ENCODE data around the gene CADPS.

The CADPS gene

GRCh38 chr3:62678841-62679240 lies 196.4 kb downstream of the CADPS start:
- no peak for DNase-seq

GRCh38 chr3:62677926-62678325 lies 197.3 kb downstream of the CADPS start:
- DNase-seq: no peak

- DNase-seq: no peak
Observed at GRCh38 chr3:62676689-62677271, 198.4 kb downstream of the CADPS start.

- no peak for DNase-seq
Observed at GRCh38 chr3:62675492-62675891, 199.7 kb downstream of the CADPS start.

- no peak for DNase-seq
Observed at GRCh38 chr3:62672988-62673313, 202.3 kb downstream of the CADPS start.

GRCh38 chr3:62672270-62672987 lies 202.8 kb downstream of the CADPS start:
- no peak for DNase-seq

GRCh38 chr3:62670351-62670750 lies 204.9 kb downstream of the CADPS start:
- no peak for DNase-seq

- DNase-seq: no peak
Observed at GRCh38 chr3:62669161-62669560, 206.1 kb downstream of the CADPS start.

GRCh38 chr3:62667714-62668113 lies 207.5 kb downstream of the CADPS start:
- DNase-seq: no peak

GRCh38 chr3:62665627-62666437 lies 209.4 kb downstream of the CADPS start:
- peak; percentile 39 to 55 for DNase-seq

- no peak for DNase-seq
Observed at GRCh38 chr3:62662677-62663076, 212.5 kb downstream of the CADPS start.

- no peak for DNase-seq
Observed at GRCh38 chr3:62659660-62660059, 215.6 kb downstream of the CADPS start.

GRCh38 chr3:62655691-62656063 lies 219.5 kb downstream of the CADPS start:
- no peak for DNase-seq

- DNase-seq: no peak
Observed at GRCh38 chr3:62655056-62655690, 220.0 kb downstream of the CADPS start.

GRCh38 chr3:62653796-62654195 lies 221.4 kb downstream of the CADPS start:
- no peak for DNase-seq

- no peak for DNase-seq
Observed at GRCh38 chr3:62647711-62648110, 227.5 kb downstream of the CADPS start.

GRCh38 chr3:62644493-62644892 lies 230.7 kb downstream of the CADPS start:
- no peak for DNase-seq

GRCh38 chr3:62638316-62638715 lies 236.9 kb downstream of the CADPS start:
- no peak for DNase-seq

- no peak for DNase-seq
Observed at GRCh38 chr3:62636235-62636826, 238.9 kb downstream of the CADPS start.

- DNase-seq: no peak
Observed at GRCh38 chr3:62632510-62633294, 242.5 kb downstream of the CADPS start.

GRCh38 chr3:62631488-62631887 lies 243.7 kb downstream of the CADPS start:
- no peak for DNase-seq

GRCh38 chr3:62630664-62631063 lies 244.6 kb downstream of the CADPS start:
- no peak for DNase-seq
